Hematopoietic multipotent progenitor cell treated with erythropoietin and hydrocortisone succinate and interleukin-3 and kit ligand, for 17 days (in vitro differentiated cells): ENCODE measurements around the gene CHRNA7.
"Not testable (repeated sequence)": the region's sequence is repeated elsewhere in the genome, so short reads cannot be mapped to it uniquely, and the experiment has no call there.

Source experiments
- DNase-seq: peaks from one replicate; pipeline ENCODE4 v3.0.0-alpha.2; 2015; ENCODE audit warnings: low spot score

Gene CHRNA7

GRCh38 chr15:32193780-32194179, 163.5 kb downstream of the CHRNA7 start:
- DNase-seq: not testable (repeated sequence)

GRCh38 chr15:32196206-32196605, 165.9 kb downstream of the CHRNA7 start:
- not testable (repeated sequence) for DNase-seq

- DNase-seq: not testable (repeated sequence)
Observed at GRCh38 chr15:32198938-32199337, 168.6 kb downstream of the CHRNA7 start.

- not testable (repeated sequence) for DNase-seq
Observed at GRCh38 chr15:32209081-32209480, 178.8 kb downstream of the CHRNA7 start.

- no peak for DNase-seq
Observed at GRCh38 chr15:32218666-32219065, 188.4 kb downstream of the CHRNA7 start.
